Bronchial epithelial cell (primary cell): ENCODE data around the gene ZMYND8. TPM values are rescaled to one million over a fixed set of nuclear protein-coding genes. Genes with fewer than 3 reads are reported as not detected.

Experiments
- DNase-seq: peaks from one replicate; pipeline ENCODE4 v3.0.0-alpha.2; 2010; ENCODE audit warnings: low read depth
- FAIRE-seq: peaks from 2 replicates; lab custom pipeline; 2011; peaks lifted over from hg19 to GRCh38; lab: Jason Lieb, UNC
- H3K27me3 ChIP-seq: 2 replicates; pipeline ENCODE4 v1.5.1; 2011; ENCODE audit warnings: low read length; ENCODE audit not compliant: control insufficient read depth, insufficient read depth
- H3K36me3 ChIP-seq: 2 replicates; pipeline ENCODE4 v1.5.1; 2011; ENCODE audit warnings: low read length; ENCODE audit not compliant: control insufficient read depth, insufficient read depth
- H3K4me3 ChIP-seq: 2 replicates; pipeline ENCODE4 v1.5.1; 2011; ENCODE audit warnings: mild to moderate bottlenecking, low read depth, low read length, control low read depth
- total RNA-seq: library from RNA; depleted of rRNA; stranded (reverse); fragments of >200 nt; gene quantifications from 2 replicates; pipeline ENCODE4 v1.2.1, GENCODE V29; 2014
- TF ChIP-seq, protein P1 (sequence below): IDR thresholded peaks from 2 replicates; pipeline ENCODE4 v1.5.1; 2011; ENCODE audit warnings: mild to moderate bottlenecking, moderate library complexity, low read length, control low read depth, inconsistent platforms; ENCODE audit not compliant: insufficient read depth, severe bottlenecking

The ZMYND8 gene
- total RNA-seq, 1 donor from 2014 or later = 13.4 TPM

DNA sequence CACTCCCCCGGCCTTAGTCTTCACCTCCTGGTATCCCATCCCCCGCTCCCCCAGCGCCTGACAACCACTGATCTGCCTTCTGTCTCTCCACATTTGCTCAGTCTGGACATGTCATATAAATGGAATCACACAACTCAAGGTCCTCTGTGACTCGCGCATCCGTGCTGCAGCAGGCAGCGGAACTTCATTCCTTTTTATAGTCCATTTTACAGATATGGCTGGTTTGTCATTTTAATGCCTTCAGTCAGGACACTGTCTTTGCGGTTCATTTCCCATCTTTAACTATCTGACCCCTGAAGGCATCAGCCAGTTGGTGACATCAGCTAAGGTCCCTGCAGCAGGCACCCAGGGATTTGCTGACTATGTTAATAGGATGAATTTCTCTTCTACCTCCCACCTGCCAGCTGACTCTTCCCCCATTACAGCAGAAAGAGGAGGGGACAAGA is 125.7 kb downstream of the ZMYND8 start:
- peak; percentile 14 for DNase-seq
- no peak for FAIRE-seq

GRCh38 chr20:47228654-47229053 is 127.8 kb downstream of the ZMYND8 start:
- Histone ChIP-seq H3K36me3 (peaks cover 46% of the 10 kb centered on the region), H3K27me3 (no peaks in the 10 kb centered on the region), H3K4me3 (no peak overlapping the region)
- no peak for DNase-seq
- TF ChIP-seq, protein P1, sequence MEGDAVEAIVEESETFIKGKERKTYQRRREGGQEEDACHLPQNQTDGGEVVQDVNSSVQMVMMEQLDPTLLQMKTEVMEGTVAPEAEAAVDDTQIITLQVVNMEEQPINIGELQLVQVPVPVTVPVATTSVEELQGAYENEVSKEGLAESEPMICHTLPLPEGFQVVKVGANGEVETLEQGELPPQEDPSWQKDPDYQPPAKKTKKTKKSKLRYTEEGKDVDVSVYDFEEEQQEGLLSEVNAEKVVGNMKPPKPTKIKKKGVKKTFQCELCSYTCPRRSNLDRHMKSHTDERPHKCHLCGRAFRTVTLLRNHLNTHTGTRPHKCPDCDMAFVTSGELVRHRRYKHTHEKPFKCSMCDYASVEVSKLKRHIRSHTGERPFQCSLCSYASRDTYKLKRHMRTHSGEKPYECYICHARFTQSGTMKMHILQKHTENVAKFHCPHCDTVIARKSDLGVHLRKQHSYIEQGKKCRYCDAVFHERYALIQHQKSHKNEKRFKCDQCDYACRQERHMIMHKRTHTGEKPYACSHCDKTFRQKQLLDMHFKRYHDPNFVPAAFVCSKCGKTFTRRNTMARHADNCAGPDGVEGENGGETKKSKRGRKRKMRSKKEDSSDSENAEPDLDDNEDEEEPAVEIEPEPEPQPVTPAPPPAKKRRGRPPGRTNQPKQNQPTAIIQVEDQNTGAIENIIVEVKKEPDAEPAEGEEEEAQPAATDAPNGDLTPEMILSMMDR = no peak
- FAIRE-seq = no peak

More for the DNA sequence above, 125.7 kb downstream of the ZMYND8 start:
- Histone ChIP-seq H3K36me3 (peaks cover 46% of the 10 kb centered on the region), H3K27me3 (no peaks in the 10 kb centered on the region), H3K4me3 (no peak overlapping the region)
- TF ChIP-seq, protein P1 = no peak

GRCh38 chr20:47227576-47227975 is 128.9 kb downstream of the ZMYND8 start:
- Histone ChIP-seq H3K27me3 (no peaks in the 10 kb centered on the region), H3K36me3 (peaks cover 45% of the 10 kb centered on the region), H3K4me3 (no peak overlapping the region)
- DNase-seq (no peak), FAIRE-seq (no peak)
- TF ChIP-seq, protein P1 = no peak

DNA sequence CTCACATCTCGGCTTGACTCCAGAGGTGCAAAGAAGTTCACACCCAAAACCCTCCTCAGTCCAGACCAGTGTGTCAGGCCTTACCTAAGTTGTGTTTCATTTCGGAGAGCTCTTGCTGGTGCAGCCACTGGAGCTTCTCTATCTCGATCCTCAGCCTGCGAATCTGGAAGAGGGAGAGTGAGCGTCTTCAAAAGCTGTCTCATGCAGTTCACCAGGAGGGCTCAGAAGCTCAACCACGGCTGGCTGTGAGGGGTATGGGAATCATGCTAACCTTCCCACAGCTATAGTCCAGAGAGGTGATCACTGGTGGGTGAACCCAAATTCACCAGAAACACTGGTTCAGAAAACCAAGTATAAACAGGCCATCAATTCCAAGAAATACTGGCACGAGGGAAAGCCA is 129.4 kb downstream of the ZMYND8 start:
- FAIRE-seq (no peak), DNase-seq (no peak)
- TF ChIP-seq, protein P1 = no peak
- H3K4me3 ChIP-seq = no peak overlapping the region
- peaks cover 45% of the 10 kb centered on the region for H3K36me3 ChIP-seq
- no peaks in the 10 kb centered on the region for H3K27me3 ChIP-seq

DNA sequence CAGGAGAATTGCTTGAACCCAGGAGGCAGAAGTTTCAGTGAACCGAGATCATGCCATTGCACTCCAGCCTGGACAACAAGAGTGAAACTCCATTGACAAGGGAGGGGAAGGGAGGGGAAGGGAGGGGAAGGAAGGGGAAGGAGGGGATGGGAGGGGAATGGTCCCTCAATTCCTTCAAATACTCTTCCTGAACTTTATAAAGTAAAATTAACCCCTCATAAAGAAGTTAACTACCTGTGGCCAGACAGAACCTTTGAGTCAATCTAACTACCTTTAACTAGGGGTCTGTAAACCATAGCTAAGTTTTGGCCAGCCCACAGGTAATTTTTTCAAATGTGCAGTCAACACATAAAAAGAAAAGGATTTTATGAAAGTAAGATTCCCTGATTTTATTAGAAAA is 131.0 kb downstream of the ZMYND8 start:
- Histone ChIP-seq H3K4me3 (no peak overlapping the region), H3K27me3 (no peaks in the 10 kb centered on the region), H3K36me3 (peaks cover 42% of the 10 kb centered on the region)
- no peak for FAIRE-seq
- DNase-seq = no peak
- TF ChIP-seq, protein P1 = no peak

- DNase-seq (no peak), FAIRE-seq (no peak)
- H3K4me3 ChIP-seq = no peak overlapping the region
- no peaks in the 10 kb centered on the region for H3K27me3 ChIP-seq
- TF ChIP-seq, protein P1 = no peak
- peaks cover 43% of the 10 kb centered on the region for H3K36me3 ChIP-seq
Observed at GRCh38 chr20:47224857-47225256, 131.6 kb downstream of the ZMYND8 start.
